Measurements from ENCODE around the gene ZFHX2. TPM values are rescaled to one million over a fixed set of nuclear protein-coding genes. Genes with fewer than 3 reads are reported as not detected.

The ZFHX2 gene
- total RNA-seq, 2 donors from 2014 or later: 1.8 to 2.0 TPM

GRCh38 chr14:23528555-23528954 is 23.0 kb downstream of the ZFHX2 start:
- H3K9ac ChIP-seq (ENCODE audit: low read depth in 2 of 2, low read length in 2 of 2): no peak overlapping the region
- H3K27ac ChIP-seq: no peak overlapping the region
- no peak for DNase-seq
- no peak overlapping the region for H3K4me3 ChIP-seq
- intact Hi-C loops (cut with DNase I): no loop called here
- TF ChIP-seq CTCF (IDR thresholded peaks at IDR 0.05): no peak
- H3K9me3 ChIP-seq: no peaks in the 10 kb centered on the region
- no peaks in the 10 kb centered on the region for H3K36me3 ChIP-seq
- no peaks in the 10 kb centered on the region for H3K27me3 ChIP-seq
- H3K4me1 ChIP-seq: no peaks in the 10 kb centered on the region

- Histone ChIP-seq H3K9ac (ENCODE audit: low read depth in 2 of 2, low read length in 2 of 2) (no peak overlapping the region), H3K4me3 (no peak overlapping the region), H3K27me3 (no peaks in the 10 kb centered on the region), H3K4me1 (no peaks in the 10 kb centered on the region), H3K9me3 (no peaks in the 10 kb centered on the region), H3K27ac (no peak overlapping the region), H3K36me3 (no peaks in the 10 kb centered on the region)
- intact Hi-C loops (cut with DNase I): no loop called here
- no peak for TF ChIP-seq CTCF (IDR thresholded peaks at IDR 0.05)
- no peak for DNase-seq
These were observed 26.0 kb downstream of the ZFHX2 start for GRCh38 chr14:23525611-23526010.

- Histone ChIP-seq H3K36me3 (no peaks in the 10 kb centered on the region), H3K4me1 (no peaks in the 10 kb centered on the region), H3K4me3 (no peak overlapping the region), H3K9ac (ENCODE audit: low read depth in 2 of 2, low read length in 2 of 2) (no peak overlapping the region), H3K27me3 (no peaks in the 10 kb centered on the region), H3K9me3 (no peaks in the 10 kb centered on the region), H3K27ac (no peak overlapping the region)
- no peak for TF ChIP-seq CTCF (IDR thresholded peaks at IDR 0.05)
- intact Hi-C loops (cut with DNase I): no loop called here
- DNase-seq: no peak
These were observed 26.6 kb downstream of the ZFHX2 start for GRCh38 chr14:23524954-23525353.

GRCh38 chr14:23523229-23524016 is 28.1 kb downstream of the ZFHX2 start:
- intact Hi-C loops (cut with DNase I): no loop called here
- Histone ChIP-seq H3K9ac (ENCODE audit: low read depth in 2 of 2, low read length in 2 of 2) (no peak overlapping the region), H3K27me3 (no peaks in the 10 kb centered on the region), H3K9me3 (no peaks in the 10 kb centered on the region), H3K4me3 (no peak overlapping the region), H3K27ac (no peak overlapping the region), H3K36me3 (no peaks in the 10 kb centered on the region), H3K4me1 (no peaks in the 10 kb centered on the region)
- no peak for TF ChIP-seq CTCF (IDR thresholded peaks at IDR 0.05)
- no peak for DNase-seq

GRCh38 chr14:23522643-23523198 is 28.8 kb downstream of the ZFHX2 start:
- H3K36me3 ChIP-seq: no peaks in the 10 kb centered on the region
- no peaks in the 10 kb centered on the region for H3K4me1 ChIP-seq
- H3K9ac ChIP-seq (ENCODE audit: low read depth in 2 of 2, low read length in 2 of 2): no peak overlapping the region
- intact Hi-C loops (cut with DNase I): no loop called here
- H3K9me3 ChIP-seq: no peaks in the 10 kb centered on the region
- no peaks in the 10 kb centered on the region for H3K27me3 ChIP-seq
- H3K27ac ChIP-seq: no peak overlapping the region
- no peak for DNase-seq
- no peak for TF ChIP-seq CTCF (IDR thresholded peaks at IDR 0.05)
- H3K4me3 ChIP-seq: no peak overlapping the region

Data from colonic mucosa (tissue), 4 donors.